Liver (tissue), 3 donors: Measurements from ENCODE around the gene VPREB1.

ENCODE experiments used
- RXRA ChIP-seq, 2 donors: IDR thresholded peaks; 2 replicates each; pipeline ENCODE4 v1.6.1; 2017 to 2018; ENCODE audit warnings: antibody characterized with exemption in 2 of 2, mild to moderate bottlenecking in 1 of 2
- TF ChIP-seq, protein P1 (sequence below): fragments of 150-350 bp; IDR thresholded peaks from 2 replicates; pipeline ENCODE4 v1.5.1; 2017; ENCODE audit warnings: improper control_type of control experiment, low read depth, low read length; ENCODE audit not compliant: missing input control
- TF ChIP-seq, protein P2 (sequence below): IDR thresholded peaks from 2 replicates; pipeline ENCODE4 v1.6.1; 2016; ENCODE audit warnings: antibody characterized with exemption, mild to moderate bottlenecking
- TF ChIP-seq, protein P3 (sequence below): IDR thresholded peaks from 2 replicates; pipeline ENCODE4 v1.6.1; 2016; ENCODE audit warnings: antibody characterized with exemption
- donor health status: healthy.
- donor health status: healthy.

DNA sequence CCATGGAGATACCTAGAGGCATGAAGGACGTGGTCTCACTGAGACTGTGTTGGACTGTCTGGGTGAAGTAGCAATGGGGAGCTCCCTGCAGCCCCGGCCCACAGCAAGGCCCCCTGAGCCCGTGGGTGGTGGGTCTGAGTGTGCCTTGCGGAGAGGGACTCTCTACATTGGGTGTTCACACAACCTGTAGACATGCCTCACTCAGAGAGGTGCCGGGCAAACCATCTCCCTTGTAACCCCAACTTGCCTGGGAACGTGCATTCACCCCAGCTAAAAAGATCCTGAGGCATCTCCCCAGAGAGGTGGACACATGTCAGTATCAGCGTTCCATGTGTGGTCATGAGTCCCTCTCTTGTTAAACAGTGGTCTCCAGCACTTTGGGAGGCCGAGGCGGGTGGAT lies 2.1 kb downstream of the VPREB1 start:
- TF ChIP-seq, protein P1, sequence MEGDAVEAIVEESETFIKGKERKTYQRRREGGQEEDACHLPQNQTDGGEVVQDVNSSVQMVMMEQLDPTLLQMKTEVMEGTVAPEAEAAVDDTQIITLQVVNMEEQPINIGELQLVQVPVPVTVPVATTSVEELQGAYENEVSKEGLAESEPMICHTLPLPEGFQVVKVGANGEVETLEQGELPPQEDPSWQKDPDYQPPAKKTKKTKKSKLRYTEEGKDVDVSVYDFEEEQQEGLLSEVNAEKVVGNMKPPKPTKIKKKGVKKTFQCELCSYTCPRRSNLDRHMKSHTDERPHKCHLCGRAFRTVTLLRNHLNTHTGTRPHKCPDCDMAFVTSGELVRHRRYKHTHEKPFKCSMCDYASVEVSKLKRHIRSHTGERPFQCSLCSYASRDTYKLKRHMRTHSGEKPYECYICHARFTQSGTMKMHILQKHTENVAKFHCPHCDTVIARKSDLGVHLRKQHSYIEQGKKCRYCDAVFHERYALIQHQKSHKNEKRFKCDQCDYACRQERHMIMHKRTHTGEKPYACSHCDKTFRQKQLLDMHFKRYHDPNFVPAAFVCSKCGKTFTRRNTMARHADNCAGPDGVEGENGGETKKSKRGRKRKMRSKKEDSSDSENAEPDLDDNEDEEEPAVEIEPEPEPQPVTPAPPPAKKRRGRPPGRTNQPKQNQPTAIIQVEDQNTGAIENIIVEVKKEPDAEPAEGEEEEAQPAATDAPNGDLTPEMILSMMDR: no peak
- TF ChIP-seq, protein P2, sequence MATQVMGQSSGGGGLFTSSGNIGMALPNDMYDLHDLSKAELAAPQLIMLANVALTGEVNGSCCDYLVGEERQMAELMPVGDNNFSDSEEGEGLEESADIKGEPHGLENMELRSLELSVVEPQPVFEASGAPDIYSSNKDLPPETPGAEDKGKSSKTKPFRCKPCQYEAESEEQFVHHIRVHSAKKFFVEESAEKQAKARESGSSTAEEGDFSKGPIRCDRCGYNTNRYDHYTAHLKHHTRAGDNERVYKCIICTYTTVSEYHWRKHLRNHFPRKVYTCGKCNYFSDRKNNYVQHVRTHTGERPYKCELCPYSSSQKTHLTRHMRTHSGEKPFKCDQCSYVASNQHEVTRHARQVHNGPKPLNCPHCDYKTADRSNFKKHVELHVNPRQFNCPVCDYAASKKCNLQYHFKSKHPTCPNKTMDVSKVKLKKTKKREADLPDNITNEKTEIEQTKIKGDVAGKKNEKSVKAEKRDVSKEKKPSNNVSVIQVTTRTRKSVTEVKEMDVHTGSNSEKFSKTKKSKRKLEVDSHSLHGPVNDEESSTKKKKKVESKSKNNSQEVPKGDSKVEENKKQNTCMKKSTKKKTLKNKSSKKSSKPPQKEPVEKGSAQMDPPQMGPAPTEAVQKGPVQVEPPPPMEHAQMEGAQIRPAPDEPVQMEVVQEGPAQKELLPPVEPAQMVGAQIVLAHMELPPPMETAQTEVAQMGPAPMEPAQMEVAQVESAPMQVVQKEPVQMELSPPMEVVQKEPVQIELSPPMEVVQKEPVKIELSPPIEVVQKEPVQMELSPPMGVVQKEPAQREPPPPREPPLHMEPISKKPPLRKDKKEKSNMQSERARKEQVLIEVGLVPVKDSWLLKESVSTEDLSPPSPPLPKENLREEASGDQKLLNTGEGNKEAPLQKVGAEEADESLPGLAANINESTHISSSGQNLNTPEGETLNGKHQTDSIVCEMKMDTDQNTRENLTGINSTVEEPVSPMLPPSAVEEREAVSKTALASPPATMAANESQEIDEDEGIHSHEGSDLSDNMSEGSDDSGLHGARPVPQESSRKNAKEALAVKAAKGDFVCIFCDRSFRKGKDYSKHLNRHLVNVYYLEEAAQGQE: no peak
- TF ChIP-seq, protein P3, sequence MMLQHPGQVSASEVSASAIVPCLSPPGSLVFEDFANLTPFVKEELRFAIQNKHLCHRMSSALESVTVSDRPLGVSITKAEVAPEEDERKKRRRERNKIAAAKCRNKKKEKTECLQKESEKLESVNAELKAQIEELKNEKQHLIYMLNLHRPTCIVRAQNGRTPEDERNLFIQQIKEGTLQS: no peak
- TF ChIP-seq RXRA (IDR thresholded peaks at IDR 0.05): no peak
